Suppressor macrophage (primary cell): ENCODE data around the gene DNER.
A peak's percentile ranks its signal among the peaks of the same experiment; 100 is the strongest.
"Not testable (repeated sequence)": the region's sequence is repeated elsewhere in the genome, so short reads cannot be mapped to it uniquely, and the experiment has no call there.

ENCODE experiments used
- DNase-seq, 4 experiments: peaks; one replicate each; pipeline ENCODE4 v3.0.0-alpha.2; 2020 to 2022

DNER gene

DNA sequence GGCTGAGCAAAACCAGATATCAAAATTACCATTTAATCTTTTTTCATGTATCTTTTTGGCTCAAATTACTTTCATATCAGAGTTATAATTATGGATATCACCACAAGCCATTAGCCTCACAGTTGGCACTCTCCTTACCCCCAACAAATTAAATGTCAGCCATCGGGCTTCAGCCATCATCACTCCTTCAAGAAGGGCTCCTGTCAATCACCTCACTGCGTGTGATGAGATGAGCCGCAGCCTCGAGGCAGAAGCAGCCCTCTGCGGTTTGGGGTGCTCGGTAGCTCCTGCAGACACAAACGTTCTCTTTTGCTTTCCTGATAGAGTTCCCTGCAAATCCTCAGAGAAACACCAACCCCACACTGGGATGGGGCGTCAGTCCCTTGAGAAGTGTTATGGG lies 94.1 kb downstream of the DNER start:
- no peak for DNase-seq

- DNase-seq: no peak
Observed at GRCh38 chr2:229616433-229616832, 97.9 kb downstream of the DNER start.

DNA sequence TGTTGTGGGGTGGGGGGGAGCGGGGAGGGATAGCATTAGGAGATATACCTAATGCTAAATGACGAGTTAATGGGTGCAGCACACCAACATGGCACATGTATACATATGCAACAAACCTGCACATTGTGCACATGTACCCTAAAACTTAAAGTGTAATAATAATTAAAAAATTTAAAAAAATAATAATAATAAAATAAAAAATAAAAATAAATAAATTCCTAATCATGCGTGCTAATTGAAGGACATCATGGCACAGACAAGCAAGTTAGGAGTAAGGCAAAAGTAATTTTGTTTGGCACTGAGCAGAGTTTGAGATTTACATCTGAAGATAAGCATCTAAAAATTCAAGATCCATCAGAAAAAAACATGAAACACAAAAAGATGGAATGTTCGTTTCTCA lies 100.3 kb downstream of the DNER start:
- DNase-seq: not testable (repeated sequence)

- DNase-seq: no peak
Observed at GRCh38 chr2:229612384-229612971, 101.9 kb downstream of the DNER start.

- DNase-seq: no peak
Observed at GRCh38 chr2:229611360-229611759, 103.0 kb downstream of the DNER start.

- DNase-seq: no peak
Observed at GRCh38 chr2:229610872-229611271, 103.5 kb downstream of the DNER start.

- DNase-seq: no peak
Observed at GRCh38 chr2:229610333-229610732, 104.0 kb downstream of the DNER start.

DNA sequence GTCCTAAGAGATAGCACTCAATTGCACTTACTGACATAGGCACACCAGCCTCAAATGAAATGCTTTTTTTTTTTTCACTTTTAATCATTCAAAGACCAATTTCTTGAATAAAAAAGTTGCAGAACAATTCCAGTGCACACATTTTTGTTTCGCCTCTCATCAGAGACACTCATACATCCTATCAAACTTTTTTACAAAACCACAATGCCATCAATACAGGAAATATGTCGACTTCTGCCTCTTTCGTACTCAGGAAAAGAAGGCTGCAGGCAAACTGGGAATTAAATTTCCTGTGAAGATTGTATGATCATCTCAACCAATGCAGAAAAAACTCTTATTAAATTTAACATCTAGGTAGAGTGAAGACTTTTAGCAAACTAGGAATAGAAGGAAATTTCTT lies 112.4 kb downstream of the DNER start:
- DNase-seq: no peak

DNA sequence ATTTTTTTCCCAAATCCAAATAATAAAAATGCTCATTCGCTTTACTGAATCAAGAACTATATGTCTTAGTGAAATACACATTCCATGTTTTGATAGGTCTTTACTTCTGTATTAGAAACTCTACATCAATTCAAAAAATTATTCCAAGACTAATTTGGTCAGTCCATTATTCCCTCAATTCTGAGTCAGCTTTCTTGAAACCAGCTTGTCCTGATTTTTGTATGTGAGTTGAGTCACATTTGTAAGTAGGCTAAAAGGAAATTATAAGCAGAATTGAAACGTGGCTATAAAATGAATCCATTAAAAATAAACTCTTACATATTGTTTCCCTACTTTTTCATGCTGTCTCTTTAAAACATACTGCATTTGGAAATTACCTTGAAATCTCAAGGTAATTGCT lies 113.0 kb downstream of the DNER start:
- DNase-seq: no peak

DNA sequence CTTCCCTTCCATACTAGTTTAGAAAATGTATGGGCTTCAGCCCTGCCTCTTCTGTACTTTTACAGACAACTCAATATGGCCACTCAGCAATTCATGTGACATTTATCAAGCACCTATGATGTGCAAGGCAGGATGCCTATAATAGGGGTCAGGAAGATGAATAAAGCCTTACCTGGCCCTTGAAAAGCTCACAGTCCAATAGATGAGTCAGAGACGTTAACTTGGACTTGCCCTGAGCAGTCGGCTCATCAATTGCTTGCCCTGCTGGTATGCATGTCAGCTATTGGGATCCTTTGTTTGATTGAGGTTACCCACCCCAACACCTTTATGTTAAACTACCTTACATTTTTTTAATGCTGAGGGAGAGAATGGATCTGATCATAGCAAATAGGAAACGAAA lies 116.1 kb downstream of the DNER start:
- DNase-seq: no peak

- no peak for DNase-seq
Observed at GRCh38 chr2:229596796-229597195, 117.6 kb downstream of the DNER start.

DNA sequence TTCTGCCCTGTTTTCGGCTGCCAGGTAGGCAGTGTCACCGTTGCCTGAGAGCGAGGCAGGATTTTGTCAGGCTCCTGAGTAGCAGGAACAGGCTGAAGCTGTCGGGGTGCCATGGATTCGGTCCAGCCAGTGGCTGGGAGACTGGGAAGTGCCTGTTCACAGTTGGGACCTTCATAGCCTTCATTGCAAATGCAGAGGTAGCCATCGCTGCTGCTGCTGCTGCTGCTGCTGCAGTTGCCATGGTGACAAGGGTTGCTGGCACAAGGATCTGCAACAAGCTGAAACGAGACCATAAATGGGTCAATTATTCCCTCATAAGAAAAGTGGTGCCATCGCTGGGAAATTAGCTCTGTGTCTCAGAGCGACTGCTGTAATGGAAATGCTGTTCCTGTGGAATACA lies 122.7 kb downstream of the DNER start:
- no peak for DNase-seq

DNA sequence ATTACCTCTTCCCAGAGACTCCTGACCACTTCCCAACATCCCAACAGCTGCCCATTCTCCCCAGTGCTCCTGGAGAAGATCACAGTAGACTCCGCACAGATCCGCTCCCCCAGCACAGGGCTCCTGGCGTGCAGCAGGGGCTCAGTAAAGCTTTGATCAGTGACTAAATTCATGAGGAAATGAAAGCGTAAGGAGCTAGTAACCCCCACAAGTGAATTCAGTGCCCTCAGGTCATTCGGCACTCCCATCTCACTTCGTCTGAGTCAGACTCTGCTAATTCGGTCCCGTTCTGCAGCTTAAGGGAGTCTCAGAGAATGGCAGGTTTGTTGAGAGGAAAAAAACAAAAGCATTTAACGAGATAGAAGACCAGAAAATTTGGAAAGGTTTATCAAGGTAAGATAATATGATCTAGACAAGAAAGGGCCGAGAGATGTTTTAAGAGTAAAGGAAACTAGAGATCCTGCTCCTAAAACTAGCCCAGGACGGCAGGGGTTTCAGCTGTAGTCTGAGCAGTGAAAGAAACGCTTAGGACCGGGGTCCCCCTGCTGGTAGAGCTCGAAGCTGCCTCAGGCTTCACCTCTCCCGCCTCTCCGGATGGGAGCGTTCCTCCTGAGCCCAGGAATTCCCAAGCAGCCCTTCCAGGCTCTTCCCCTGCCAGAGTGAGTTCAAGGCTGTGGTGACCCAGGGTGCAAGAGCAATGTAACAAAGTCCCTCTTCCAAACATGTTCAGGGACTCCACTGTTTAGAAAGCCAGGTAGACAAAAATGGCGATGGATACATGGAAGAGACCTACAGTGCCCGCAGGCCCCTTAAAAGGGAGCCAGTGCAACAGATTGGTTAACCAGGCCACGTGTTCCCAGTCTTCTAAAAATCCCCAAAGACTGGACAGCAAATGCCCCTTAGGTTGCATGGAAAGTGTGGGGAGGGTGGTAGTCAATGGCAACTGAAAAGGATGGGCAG lies 127.3 kb downstream of the DNER start:
- peak; percentile 76 to 91 (median 84) for DNase-seq

DNA sequence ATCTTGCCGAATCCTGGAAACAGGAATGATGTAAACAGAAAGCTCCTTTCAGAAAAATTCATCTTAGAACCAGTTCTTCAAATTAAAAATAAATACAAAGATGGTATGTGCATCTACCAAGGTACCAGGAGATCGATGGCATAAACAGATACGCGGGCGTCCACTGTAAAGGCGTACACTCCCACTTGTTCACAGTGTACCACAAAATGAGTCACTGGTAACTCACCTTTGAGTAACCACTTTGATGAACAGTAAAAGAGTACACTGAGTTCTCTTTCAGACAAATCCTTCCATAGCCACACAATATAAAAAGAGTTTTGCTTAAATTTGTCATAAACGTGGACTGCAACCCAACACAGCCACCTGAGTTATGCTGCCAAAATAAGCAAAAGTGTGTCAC lies 128.3 kb downstream of the DNER start:
- DNase-seq: no peak

DNA sequence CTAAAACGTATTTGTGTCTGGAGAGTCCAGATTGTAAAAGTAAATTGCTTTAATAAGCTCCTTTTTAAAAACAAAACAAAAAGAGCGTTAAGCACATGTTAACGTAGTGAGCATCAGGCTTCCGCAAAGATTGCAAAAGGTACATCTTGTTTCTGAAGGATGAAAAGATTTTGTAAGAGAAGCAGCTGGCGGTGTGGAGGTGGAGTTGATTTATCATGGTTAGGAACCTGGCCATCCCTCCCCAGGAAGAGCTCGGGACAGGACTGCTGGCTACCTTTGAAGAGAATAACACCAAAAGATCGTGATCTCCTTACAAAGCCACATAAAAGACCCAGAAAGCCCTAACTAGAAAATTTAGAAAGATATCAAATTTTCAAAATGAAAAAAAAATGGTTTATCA lies 132.2 kb downstream of the DNER start:
- no peak for DNase-seq

GRCh38 chr2:229578052-229578846 lies 136.1 kb downstream of the DNER start:
- no peak for DNase-seq

DNA sequence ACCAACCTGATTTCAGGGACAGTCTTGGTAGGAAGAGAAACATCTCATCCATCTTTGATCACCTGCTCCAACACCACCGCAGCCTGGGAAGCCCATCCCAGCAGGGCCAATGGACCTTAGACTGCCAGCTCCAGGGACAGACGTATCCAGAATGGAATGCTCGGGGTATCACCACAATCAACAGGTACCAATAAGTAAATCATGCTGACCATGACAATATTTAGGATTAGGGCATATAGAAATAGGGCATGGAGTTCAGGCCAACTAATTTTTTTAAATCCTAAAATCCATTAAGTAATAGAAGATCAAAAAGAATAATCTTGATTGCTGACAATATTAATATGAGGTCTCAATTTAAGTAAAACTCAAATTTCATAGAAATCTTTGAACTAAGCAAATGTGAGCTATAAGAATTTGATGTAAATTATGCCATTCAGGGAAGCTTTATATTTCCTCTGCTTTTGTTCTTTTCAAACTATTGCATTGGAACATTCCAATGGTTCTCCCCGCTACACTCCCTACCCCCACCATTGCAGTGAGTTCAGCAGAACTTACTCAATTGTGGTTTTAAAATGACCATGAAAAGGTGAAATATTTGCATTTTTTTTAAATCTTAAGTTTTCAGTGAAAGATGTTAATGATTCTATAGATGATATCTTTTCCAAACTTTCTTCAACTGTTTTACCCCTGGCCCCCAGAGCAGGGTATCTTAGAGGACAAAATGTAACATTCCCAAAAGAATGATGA lies 138.6 kb downstream of the DNER start:
- no peak for DNase-seq

- DNase-seq: no peak
Observed at GRCh38 chr2:229572507-229573271, 141.7 kb downstream of the DNER start.

DNA sequence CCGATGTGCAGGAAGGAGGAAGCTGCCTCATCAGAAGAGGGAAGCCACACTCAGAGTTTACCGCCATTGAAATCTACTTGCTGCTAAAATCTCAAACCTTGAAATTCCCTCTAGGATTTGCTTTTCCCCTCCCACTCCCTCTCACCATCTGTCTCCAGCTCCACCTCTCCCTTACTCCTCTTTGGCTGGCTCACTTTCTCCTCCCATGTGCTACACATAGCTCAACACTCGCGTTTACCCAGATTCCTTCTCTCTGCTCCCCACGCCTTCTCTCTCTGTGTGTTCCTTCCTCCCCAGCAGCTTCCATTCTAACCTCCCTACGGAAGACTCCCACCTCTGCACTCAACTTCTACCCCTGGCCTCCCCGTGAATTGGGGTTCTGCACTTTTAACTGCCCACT lies 143.1 kb downstream of the DNER start:
- DNase-seq: no peak

DNA sequence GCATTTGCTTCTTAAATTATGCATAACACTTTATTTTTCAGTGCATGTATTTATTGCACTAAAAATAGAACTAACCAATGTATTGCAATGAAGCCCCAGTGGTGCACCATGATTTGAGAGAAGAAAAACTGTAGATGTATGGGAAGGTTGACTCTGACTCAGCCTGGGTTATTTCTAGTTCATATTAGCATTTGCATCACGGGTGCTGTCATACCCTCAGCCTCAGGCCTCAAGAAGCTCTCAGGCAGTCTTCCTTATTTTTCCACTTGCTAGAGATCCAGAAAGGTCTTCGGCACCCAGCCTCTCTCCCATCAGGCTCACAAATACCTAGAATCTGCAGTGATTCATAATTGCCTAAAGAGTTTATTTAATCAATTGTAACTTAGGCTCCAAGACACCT lies 148.0 kb downstream of the DNER start:
- DNase-seq: no peak

DNA sequence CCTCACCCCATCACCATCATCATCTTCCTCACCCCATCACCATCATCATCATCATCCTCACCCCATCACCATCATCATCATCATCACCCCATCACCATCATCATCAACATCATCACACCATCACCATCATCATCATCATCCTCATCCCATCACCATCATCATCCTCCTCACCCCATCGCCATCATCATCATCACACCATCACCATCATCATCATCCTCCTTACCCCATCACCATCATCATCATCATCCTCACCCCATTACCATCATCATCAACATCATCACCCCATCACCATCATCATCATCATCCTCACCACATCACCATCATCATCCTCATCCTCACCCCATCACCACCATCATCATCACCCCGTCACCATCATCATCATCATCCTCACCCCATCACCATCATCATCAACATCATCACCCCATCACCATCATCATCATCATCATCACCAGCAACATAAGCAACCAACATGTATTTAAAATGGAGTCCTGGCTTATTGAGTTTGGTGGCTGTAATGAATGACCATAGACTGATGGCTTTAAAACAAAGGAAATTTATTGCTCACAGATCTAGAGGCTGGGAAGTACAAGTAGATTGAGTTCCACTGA lies 150.0 kb downstream of the DNER start:
- DNase-seq: no peak
